ENCODE data around the gene NOS1.

The NOS1 gene

DNA sequence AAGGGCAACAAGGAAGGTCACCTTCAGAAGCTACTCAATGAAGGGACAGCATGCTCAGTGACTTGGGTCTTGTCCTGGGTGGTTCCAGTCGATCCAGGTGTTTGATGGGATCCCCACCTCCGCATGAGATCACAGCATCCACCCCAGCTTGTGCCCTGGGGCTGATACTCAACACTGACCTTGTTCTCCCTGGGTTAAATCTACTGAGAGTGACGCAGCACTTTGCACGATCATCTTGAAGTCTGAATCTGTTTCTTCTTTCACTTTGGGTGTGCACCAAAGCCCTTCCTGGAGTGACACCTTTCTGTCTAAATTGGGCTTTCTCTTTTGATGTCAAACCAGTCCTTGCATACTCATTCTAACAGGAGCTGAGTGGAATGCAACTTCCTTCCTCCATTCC, 13.8 kb downstream of the NOS1 start:
- Histone ChIP-seq H3K4me3 (ENCODE audit: low read length) (no peak overlapping the region), H3K27me3 (replicated peaks; ENCODE audit: control insufficient read depth, insufficient read depth, low read length) (peaks cover 2% of the 10 kb centered on the region), H3K9ac (ENCODE audit: low read length) (no peak overlapping the region), H3K4me1 (ENCODE audit: control insufficient read depth, insufficient read depth, low read length) (no peaks in the 10 kb centered on the region), H3K9me3 (ENCODE audit: control insufficient read depth, low read length) (peaks cover 12% of the 10 kb centered on the region), H3K36me3 (ENCODE audit: control insufficient read depth, insufficient read depth, low read length, severe bottlenecking) (no peaks in the 10 kb centered on the region)
- no peak for DNase-seq (ENCODE audit: low read depth)

DNA sequence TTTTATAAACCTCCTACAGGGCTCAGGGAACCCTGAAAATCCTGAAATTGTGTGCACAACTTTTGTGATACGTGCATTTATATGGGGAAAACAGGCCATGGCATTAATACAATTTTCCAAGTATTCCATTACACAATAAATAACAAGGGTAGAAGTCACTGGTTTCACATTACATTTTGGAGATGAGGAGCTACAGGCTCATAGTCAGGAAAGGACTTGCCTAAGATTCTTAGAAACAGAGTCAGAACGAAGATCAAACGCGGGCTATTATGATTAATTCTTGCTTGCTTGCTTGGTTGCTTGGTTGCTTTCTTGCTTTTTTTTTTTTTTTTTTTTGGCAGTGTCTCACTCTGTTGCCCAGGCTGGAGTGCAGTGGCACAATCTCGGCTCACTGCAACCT, 16.7 kb downstream of the NOS1 start:
- DNase-seq (ENCODE audit: low read depth), result no peak
- Histone ChIP-seq H3K27me3 (replicated peaks; ENCODE audit: control insufficient read depth, insufficient read depth, low read length) (peaks cover 5% of the 10 kb centered on the region), H3K9ac (ENCODE audit: low read length) (no peak overlapping the region), H3K9me3 (ENCODE audit: control insufficient read depth, low read length) (peaks cover 12% of the 10 kb centered on the region), H3K4me1 (ENCODE audit: control insufficient read depth, insufficient read depth, low read length) (no peaks in the 10 kb centered on the region), H3K36me3 (ENCODE audit: control insufficient read depth, insufficient read depth, low read length, severe bottlenecking) (no peaks in the 10 kb centered on the region), H3K4me3 (ENCODE audit: low read length) (no peak overlapping the region)

DNA sequence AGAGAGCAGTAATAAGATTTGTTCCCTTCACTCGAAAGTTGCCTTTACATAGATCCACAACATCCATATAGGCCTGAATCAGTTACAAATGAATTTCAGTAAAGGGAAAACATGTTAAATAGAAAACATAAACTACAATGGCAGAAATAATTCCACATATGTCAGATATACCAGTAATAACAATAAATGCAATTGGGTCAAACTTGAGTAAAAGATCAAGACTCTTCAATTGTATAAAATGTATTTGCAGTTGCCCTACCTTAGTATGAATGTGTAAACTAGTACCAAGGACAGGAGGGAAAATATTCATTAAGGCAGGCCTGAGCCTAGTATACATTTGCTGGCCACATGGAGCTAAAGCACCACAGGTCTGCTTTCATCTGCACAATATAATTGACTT, 17.6 kb downstream of the NOS1 start:
- Histone ChIP-seq H3K4me1 (ENCODE audit: control insufficient read depth, insufficient read depth, low read length) (no peaks in the 10 kb centered on the region), H3K4me3 (ENCODE audit: low read length) (no peak overlapping the region)

DNA sequence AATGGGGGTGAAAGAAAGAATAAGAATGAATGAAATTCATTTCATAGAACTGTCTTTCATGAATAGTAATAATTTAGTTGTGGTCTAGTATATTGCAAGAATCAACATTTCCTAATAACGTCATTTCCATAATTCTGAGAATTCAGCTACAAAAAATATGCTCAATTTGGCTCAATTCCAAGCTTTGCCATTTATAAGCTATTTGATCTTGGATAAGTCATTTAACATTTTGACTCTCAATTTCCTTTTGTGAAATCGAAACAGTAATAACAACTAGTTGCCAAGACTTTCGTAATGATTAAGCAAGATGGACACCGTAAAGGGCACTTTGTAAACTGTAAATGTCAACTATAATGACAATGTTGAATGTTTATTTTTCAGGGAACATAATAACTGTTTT, 18.1 kb downstream of the NOS1 start:
- H3K4me3 ChIP-seq (ENCODE audit: low read length), result no peak overlapping the region
- H3K36me3 ChIP-seq (ENCODE audit: control insufficient read depth, insufficient read depth, low read length, severe bottlenecking), result no peaks in the 10 kb centered on the region
- H3K27me3 ChIP-seq (replicated peaks; ENCODE audit: control insufficient read depth, insufficient read depth, low read length), result peaks cover 8% of the 10 kb centered on the region
- no peak for DNase-seq (ENCODE audit: low read depth)
- no peaks in the 10 kb centered on the region for H3K4me1 ChIP-seq (ENCODE audit: control insufficient read depth, insufficient read depth, low read length)
- H3K9me3 ChIP-seq (ENCODE audit: control insufficient read depth, low read length), result peaks cover 12% of the 10 kb centered on the region
- H3K9ac ChIP-seq (ENCODE audit: low read length), result no peak overlapping the region

More for the DNA sequence above, 17.6 kb downstream of the NOS1 start:
- no peak for DNase-seq (ENCODE audit: low read depth)
- Histone ChIP-seq H3K36me3 (ENCODE audit: control insufficient read depth, insufficient read depth, low read length, severe bottlenecking) (no peaks in the 10 kb centered on the region), H3K9ac (ENCODE audit: low read length) (no peak overlapping the region), H3K9me3 (ENCODE audit: control insufficient read depth, low read length) (peaks cover 12% of the 10 kb centered on the region), H3K27me3 (replicated peaks; ENCODE audit: control insufficient read depth, insufficient read depth, low read length) (peaks cover 8% of the 10 kb centered on the region)

DNA sequence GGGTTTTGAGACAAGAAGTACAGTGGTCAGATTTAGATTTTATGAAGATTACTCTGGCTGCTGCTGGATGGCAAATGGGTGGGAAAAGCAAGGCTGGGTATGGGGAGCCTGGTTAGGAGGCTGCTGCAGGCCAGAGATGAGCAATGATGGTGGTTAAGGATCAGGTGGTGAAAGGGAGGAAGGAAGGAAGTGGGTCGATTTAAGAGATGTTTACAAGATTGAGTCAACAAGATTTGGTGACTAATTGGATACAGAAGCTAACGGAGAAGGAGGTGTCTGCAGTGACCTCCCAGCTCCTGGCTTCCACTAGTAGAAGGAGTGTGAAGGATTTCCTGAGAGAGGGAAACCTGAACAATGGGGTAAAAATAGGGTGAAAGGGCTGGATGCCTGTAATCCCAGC, 18.7 kb downstream of the NOS1 start:
- DNase-seq (ENCODE audit: low read depth), result no peak
- no peak overlapping the region for H3K4me3 ChIP-seq (ENCODE audit: low read length)
- no peaks in the 10 kb centered on the region for H3K4me1 ChIP-seq (ENCODE audit: control insufficient read depth, insufficient read depth, low read length)
- peaks cover 8% of the 10 kb centered on the region for H3K27me3 ChIP-seq (replicated peaks; ENCODE audit: control insufficient read depth, insufficient read depth, low read length)
- H3K9me3 ChIP-seq (ENCODE audit: control insufficient read depth, low read length), result peaks cover 12% of the 10 kb centered on the region
- no peak overlapping the region for H3K9ac ChIP-seq (ENCODE audit: low read length)
- H3K36me3 ChIP-seq (ENCODE audit: control insufficient read depth, insufficient read depth, low read length, severe bottlenecking), result no peaks in the 10 kb centered on the region

DNA sequence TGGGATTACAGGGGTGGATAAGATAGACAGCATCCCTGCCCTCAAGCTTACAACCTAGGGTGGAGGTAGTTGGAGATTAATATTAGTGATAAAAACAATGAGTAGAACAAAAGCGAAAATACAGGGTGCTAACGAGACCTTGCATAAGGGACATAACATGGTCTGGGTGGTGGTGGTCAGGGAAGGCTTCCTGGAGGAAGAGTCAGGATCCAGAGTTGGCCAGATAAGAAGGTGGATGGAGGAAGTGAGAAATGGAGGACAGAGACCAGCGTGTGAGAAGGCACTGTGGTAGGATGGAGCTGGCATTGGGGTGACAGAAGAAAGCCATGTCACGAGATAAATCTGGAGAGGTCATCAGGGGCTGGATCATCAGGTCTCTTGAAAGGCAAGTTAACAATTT, 19.2 kb downstream of the NOS1 start:
- H3K9ac ChIP-seq (ENCODE audit: low read length), result no peak overlapping the region
- no peak for DNase-seq (ENCODE audit: low read depth)
- H3K4me3 ChIP-seq (ENCODE audit: low read length), result no peak overlapping the region
- peaks cover 8% of the 10 kb centered on the region for H3K27me3 ChIP-seq (replicated peaks; ENCODE audit: control insufficient read depth, insufficient read depth, low read length)
- H3K4me1 ChIP-seq (ENCODE audit: control insufficient read depth, insufficient read depth, low read length), result no peaks in the 10 kb centered on the region
- peaks cover 12% of the 10 kb centered on the region for H3K9me3 ChIP-seq (ENCODE audit: control insufficient read depth, low read length)
- no peaks in the 10 kb centered on the region for H3K36me3 ChIP-seq (ENCODE audit: control insufficient read depth, insufficient read depth, low read length, severe bottlenecking)

DNA sequence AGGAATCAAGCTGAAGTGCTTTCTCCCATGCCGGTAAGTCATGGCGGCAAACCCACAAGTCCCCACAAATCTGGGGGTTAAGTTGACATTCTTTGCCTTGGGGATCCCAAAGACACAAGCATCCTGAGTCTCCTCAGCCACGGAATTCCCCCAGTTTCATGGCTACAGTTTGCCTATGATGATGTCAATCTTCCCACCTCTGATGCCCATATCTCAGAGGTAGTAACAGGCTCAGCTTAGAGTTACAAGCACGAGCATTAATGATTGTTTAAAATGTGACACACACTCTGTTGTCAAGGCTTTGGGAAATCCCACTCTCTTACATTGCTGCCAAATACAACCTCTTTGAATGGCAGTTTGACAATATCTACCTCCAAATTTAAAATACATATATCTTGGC, 22.3 kb downstream of the NOS1 start:
- no peak overlapping the region for H3K9ac ChIP-seq (ENCODE audit: low read length)
- DNase-seq (ENCODE audit: low read depth), result no peak

DNA sequence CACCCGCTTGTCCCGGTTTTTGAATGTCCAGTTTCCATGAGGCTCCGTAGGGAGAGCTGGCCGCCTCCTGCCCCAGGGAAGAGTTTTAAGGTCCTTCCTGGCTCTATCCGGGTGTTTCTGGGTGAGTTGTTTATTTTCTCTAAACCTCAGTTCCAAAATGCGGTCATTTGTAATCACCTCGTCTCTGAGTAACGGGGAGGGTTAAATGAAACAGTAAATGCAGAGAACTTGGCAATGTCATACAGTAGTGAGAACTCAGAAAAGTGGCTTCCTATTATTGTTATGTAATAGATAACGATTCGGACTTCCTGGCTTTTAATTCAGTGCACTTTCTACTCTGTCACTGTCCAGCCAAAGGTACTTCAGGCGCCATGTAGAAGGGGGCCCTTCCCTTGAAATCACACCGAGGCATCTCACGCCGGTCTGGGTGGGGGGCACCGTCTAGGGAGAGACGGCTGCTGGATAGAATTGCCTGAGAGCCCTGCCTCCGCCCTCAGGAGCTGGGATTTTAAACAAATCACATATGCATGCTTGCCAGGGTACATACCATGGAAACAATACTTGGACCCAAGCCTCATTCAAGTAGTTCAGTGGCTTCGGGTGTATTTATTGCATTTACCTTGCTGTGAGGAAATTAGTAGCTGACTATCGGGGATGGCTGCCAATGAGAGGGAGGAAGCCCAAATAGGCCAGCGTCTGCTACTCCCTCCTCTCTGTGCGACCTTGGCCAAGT, 26.4 kb downstream of the NOS1 start:
- H3K27me3 ChIP-seq (replicated peaks; ENCODE audit: control insufficient read depth, insufficient read depth, low read length), result peaks cover 45% of the 10 kb centered on the region
- H3K9ac ChIP-seq (ENCODE audit: low read length), result no peak overlapping the region
- H3K9me3 ChIP-seq (ENCODE audit: control insufficient read depth, low read length), result no peaks in the 10 kb centered on the region
- H3K36me3 ChIP-seq (ENCODE audit: control insufficient read depth, insufficient read depth, low read length, severe bottlenecking), result no peaks in the 10 kb centered on the region
- no peaks in the 10 kb centered on the region for H3K4me1 ChIP-seq (ENCODE audit: control insufficient read depth, insufficient read depth, low read length)
- DNase-seq (ENCODE audit: low read depth), result no peak
- no peak overlapping the region for H3K4me3 ChIP-seq (ENCODE audit: low read length)

More for the DNA sequence above, 22.3 kb downstream of the NOS1 start:
- H3K27me3 ChIP-seq (replicated peaks; ENCODE audit: control insufficient read depth, insufficient read depth, low read length), result peaks cover 31% of the 10 kb centered on the region
- H3K36me3 ChIP-seq (ENCODE audit: control insufficient read depth, insufficient read depth, low read length, severe bottlenecking), result no peaks in the 10 kb centered on the region
- H3K4me3 ChIP-seq (ENCODE audit: low read length), result no peak overlapping the region
- H3K9me3 ChIP-seq (ENCODE audit: control insufficient read depth, low read length), result peaks cover 5% of the 10 kb centered on the region
- H3K4me1 ChIP-seq (ENCODE audit: control insufficient read depth, insufficient read depth, low read length), result no peaks in the 10 kb centered on the region

DNA sequence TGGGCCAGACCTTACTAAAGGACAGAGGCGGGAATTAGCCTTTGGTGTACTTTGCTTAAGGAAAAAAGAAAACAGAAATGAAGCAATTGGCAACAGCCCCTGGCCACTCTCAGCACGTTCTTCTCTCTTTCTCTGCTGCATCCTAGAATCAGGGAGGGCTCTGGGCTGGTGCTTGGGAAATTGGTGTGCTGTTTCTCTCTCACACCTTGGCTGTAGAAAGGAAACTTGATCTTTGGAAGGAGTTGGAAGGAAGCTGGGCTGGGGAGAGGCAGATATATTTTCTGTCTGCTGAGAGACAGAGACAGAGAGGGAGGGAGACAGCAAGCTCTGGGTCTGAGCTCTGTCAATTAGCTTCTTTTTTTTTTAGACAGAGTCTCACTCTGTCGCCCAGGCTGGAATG, 27.4 kb downstream of the NOS1 start:
- Histone ChIP-seq H3K9ac (ENCODE audit: low read length) (no peak overlapping the region), H3K4me1 (ENCODE audit: control insufficient read depth, insufficient read depth, low read length) (no peaks in the 10 kb centered on the region), H3K4me3 (ENCODE audit: low read length) (no peak overlapping the region), H3K9me3 (ENCODE audit: control insufficient read depth, low read length) (no peaks in the 10 kb centered on the region), H3K27me3 (replicated peaks; ENCODE audit: control insufficient read depth, insufficient read depth, low read length) (peaks cover 42% of the 10 kb centered on the region), H3K36me3 (ENCODE audit: control insufficient read depth, insufficient read depth, low read length, severe bottlenecking) (no peaks in the 10 kb centered on the region)
- no peak for DNase-seq (ENCODE audit: low read depth)

DNA sequence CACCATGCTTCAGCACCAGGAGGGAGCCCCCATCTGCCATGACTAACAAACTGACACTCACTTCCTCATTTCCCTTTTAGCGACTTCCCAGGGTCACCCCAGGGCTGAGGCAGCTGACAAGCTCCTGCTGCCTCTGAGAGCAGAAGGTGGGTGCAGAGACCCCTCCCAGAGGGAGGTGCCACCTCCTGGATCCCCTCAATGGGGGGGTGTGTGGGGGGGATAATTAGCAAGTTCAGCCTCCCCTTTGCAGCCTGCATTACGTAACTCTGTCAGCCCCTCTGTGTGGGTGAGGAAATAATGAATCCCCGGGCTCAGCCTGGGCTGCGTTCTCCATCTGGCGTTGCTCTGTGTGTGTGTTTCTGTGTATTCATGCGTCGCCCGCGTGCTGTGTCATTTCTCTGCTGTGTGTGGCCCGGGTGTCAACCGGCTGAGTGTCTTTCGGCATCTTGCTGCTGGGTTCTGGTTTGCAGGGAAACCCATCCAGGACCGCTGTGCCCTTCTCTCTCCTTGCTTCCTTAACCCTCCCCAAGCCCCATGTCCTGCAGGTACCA, 28.0 kb downstream of the NOS1 start:
- Histone ChIP-seq H3K9ac (ENCODE audit: low read length) (no peak overlapping the region), H3K4me1 (ENCODE audit: control insufficient read depth, insufficient read depth, low read length) (no peaks in the 10 kb centered on the region), H3K4me3 (ENCODE audit: low read length) (no peak overlapping the region), H3K9me3 (ENCODE audit: control insufficient read depth, low read length) (no peaks in the 10 kb centered on the region), H3K27me3 (replicated peaks; ENCODE audit: control insufficient read depth, insufficient read depth, low read length) (peaks cover 41% of the 10 kb centered on the region), H3K36me3 (ENCODE audit: control insufficient read depth, insufficient read depth, low read length, severe bottlenecking) (no peaks in the 10 kb centered on the region)
- DNase-seq (ENCODE audit: low read depth), result no peak

DNA sequence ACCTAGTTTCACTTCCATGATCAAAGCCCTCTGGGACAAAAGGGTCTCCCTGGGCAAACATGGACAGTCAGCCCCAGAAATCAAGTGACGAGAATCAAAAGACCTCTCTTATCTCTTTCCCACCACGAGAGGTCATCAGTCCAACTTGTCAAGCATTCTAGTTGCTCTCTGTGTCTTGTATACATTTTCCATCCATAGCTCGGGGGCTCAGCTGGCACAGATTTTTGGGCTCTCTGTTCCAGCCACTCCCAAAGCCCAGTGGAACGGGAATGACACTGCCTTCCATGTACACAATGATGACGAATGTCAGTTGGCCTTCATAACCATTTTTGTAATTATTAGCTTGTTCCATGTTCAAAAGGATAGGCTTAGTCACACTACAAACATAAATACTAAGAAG, 29.7 kb downstream of the NOS1 start:
- H3K36me3 ChIP-seq (ENCODE audit: control insufficient read depth, insufficient read depth, low read length, severe bottlenecking), result no peaks in the 10 kb centered on the region
- DNase-seq (ENCODE audit: low read depth), result no peak
- no peaks in the 10 kb centered on the region for H3K9me3 ChIP-seq (ENCODE audit: control insufficient read depth, low read length)
- no peak overlapping the region for H3K9ac ChIP-seq (ENCODE audit: low read length)
- H3K4me1 ChIP-seq (ENCODE audit: control insufficient read depth, insufficient read depth, low read length), result no peaks in the 10 kb centered on the region
- no peak overlapping the region for H3K4me3 ChIP-seq (ENCODE audit: low read length)
- H3K27me3 ChIP-seq (replicated peaks; ENCODE audit: control insufficient read depth, insufficient read depth, low read length), result peaks cover 41% of the 10 kb centered on the region

Measured in adipocyte (in vitro differentiated cells).